Colonic mucosa (tissue), 4 donors: ENCODE measurements around the gene FXYD4. TPM values are rescaled to one million over a fixed set of nuclear protein-coding genes. Genes with fewer than 3 reads are reported as not detected.

ENCODE experiments used
- DNase-seq: peaks from one replicate; pipeline ENCODE4 v3.0.0-alpha.2; 2020
- H3K27ac ChIP-seq: fragments of 200-600 bp; one replicate; pipeline ENCODE4 v1.8.0; 2021
- H3K27me3 ChIP-seq: fragments of 200-600 bp; one replicate; pipeline ENCODE4 v1.8.0; 2021
- H3K36me3 ChIP-seq: fragments of 200-600 bp; one replicate; pipeline ENCODE4 v1.8.0; 2021
- H3K4me1 ChIP-seq: fragments of 200-600 bp; one replicate; pipeline ENCODE4 v1.8.0; 2021; ENCODE audit warnings: mild to moderate bottlenecking
- H3K4me3 ChIP-seq: fragments of 200-600 bp; one replicate; pipeline ENCODE4 v1.8.0; 2021
- H3K9ac ChIP-seq, 2 donors: one replicate each; pipeline ENCODE4 v1.7.0; 2013; ENCODE audit warnings: control low read depth in 2 of 2, low read depth in 2 of 2, low read length in 2 of 2
- H3K9me3 ChIP-seq: fragments of 200-600 bp; one replicate; pipeline ENCODE4 v1.8.0; 2021
- intact Hi-C: fragments of 100-400 bp; cut with DNase I; formaldehyde crosslinking; loops from one replicate; pipeline ENCODE4 v1.14.1; 2022
- total RNA-seq, 2 donors: library from RNA; stranded (reverse); fragmentation: NEBNext Ultra II Directional in 1 of 2; extraction: Animal tissue kit (Norgen Biotek cat#: 25700) in 1 of 2; gene quantifications; one replicate each; pipeline ENCODE4 v1.2.1, GENCODE V29; 2021
- TF ChIP-seq, protein P1 (sequence below): fragments of 200-600 bp; IDR thresholded peaks from one replicate; pipeline ENCODE4 v1.8.0; 2022; ENCODE audit warnings: antibody characterized with exemption, mild to moderate bottlenecking
- donor health status: healthy.
- donor health status: DM: no; HTN: no; CAD: no.
- donor health status: DM: no; HTN: no; CAD: no.

Gene FXYD4
- total RNA-seq, 2 donors from 2014 or later: 0.98 TPM; not detected in 1

DNA sequence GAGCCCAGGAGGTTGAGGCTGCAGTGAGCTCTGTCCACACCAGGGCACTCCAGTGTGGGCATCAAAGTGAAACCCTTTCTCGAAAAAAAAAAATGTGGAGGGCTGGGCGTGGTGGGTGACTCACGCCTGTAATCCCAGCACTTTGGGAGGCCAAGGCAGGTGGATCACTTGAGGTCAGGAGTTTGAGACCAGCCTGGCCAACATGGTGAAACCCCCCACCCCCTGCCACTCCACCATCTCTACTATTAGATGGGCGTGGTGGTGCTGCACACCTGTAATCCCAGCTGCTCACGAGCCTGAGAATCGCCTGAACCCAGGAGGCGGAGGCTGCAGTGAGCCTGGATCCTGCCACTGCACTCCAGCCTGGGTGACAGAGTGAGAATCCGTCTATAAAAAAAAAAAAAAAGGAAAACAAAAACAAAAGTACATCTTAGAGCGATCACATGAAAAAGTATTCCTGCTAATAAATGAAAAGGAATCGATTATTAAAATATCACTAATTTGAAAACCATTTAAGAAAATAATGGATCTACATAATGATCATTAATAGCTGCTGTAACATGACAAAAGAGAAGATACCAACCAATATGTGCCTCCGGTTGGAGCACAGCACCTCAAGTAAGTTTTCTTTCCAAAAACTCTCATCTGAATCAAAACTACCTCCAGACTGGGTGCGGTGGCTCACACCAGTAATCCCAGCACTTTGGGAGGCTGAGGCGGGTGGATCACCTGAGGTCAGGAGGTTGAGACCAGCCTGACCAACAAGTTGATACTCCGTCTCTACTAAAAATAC lies 32.7 kb downstream of the FXYD4 start:
- no peak for DNase-seq
- intact Hi-C loops: no loop called here
- TF ChIP-seq, protein P1, sequence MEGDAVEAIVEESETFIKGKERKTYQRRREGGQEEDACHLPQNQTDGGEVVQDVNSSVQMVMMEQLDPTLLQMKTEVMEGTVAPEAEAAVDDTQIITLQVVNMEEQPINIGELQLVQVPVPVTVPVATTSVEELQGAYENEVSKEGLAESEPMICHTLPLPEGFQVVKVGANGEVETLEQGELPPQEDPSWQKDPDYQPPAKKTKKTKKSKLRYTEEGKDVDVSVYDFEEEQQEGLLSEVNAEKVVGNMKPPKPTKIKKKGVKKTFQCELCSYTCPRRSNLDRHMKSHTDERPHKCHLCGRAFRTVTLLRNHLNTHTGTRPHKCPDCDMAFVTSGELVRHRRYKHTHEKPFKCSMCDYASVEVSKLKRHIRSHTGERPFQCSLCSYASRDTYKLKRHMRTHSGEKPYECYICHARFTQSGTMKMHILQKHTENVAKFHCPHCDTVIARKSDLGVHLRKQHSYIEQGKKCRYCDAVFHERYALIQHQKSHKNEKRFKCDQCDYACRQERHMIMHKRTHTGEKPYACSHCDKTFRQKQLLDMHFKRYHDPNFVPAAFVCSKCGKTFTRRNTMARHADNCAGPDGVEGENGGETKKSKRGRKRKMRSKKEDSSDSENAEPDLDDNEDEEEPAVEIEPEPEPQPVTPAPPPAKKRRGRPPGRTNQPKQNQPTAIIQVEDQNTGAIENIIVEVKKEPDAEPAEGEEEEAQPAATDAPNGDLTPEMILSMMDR: no peak
- Histone ChIP-seq H3K4me3 (no peak overlapping the region), H3K27me3 (no peaks in the 10 kb centered on the region), H3K9me3 (no peaks in the 10 kb centered on the region), H3K4me1 (peaks cover 25% of the 10 kb centered on the region), H3K36me3 (no peaks in the 10 kb centered on the region), H3K27ac (peak overlapping the region; percentile 47), H3K9ac (peak overlapping the region; percentile 4 to 17)

DNA sequence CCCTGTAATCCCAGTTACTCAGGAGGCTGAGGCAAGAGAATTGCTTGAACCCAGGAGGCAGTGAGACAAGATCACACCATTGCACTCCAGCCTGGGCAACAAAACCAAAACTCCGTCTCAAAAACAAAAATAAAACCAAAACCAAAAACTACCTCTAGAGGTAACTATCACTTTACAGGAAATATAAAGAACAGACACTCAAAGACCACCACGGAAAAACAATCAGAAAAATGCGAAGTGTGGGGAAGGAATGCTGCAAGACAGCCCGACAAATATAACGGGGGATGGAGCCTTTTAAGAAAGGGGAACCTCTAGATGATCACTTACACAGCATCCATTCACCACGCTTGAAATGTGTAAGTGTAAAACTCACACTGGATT lies 33.3 kb downstream of the FXYD4 start:
- H3K27ac ChIP-seq: peak overlapping the region; percentile 47
- H3K9ac ChIP-seq: peak overlapping the region in 1 of 2 donors; percentile 4
- H3K9me3 ChIP-seq: no peaks in the 10 kb centered on the region
- intact Hi-C loops: no loop called here
- peaks cover 22% of the 10 kb centered on the region for H3K4me1 ChIP-seq
- H3K27me3 ChIP-seq: no peaks in the 10 kb centered on the region
- TF ChIP-seq, protein P1: no peak
- no peak overlapping the region for H3K4me3 ChIP-seq
- DNase-seq: no peak
- H3K36me3 ChIP-seq: no peaks in the 10 kb centered on the region

DNA sequence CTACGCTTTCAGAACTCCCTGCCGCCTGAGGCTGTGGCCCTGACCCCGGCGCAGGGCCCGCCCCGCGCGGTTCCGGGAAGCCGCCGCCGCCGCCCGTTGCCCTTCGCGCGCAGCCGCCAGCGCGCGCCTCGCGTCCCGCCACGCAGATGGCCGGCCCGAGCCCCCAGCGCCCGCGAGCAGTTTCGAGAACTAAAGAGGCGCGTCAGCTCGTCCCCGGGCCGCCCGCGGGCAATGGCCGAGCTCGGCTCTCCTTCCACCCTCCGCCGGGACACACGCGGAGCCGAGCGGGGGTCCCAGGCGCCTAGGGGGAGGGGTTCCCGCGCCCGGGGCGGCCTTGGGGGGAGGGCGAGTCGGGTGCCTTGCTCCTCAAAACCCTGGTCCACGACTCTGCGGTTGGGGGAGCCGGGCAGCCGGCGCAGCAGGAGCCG lies 35.7 kb downstream of the FXYD4 start:
- Histone ChIP-seq H3K36me3 (no peaks in the 10 kb centered on the region), H3K4me3 (peak overlapping the region; percentile 56), H3K4me1 (peaks cover 22% of the 10 kb centered on the region), H3K27me3 (no peaks in the 10 kb centered on the region), H3K9ac (peak overlapping the region; percentile 97 to 98), H3K9me3 (no peaks in the 10 kb centered on the region), H3K27ac (peak overlapping the region; percentile 100)
- TF ChIP-seq, protein P1: no peak
- intact Hi-C loops: no loop called here
- peak; percentile 58 for DNase-seq

DNA sequence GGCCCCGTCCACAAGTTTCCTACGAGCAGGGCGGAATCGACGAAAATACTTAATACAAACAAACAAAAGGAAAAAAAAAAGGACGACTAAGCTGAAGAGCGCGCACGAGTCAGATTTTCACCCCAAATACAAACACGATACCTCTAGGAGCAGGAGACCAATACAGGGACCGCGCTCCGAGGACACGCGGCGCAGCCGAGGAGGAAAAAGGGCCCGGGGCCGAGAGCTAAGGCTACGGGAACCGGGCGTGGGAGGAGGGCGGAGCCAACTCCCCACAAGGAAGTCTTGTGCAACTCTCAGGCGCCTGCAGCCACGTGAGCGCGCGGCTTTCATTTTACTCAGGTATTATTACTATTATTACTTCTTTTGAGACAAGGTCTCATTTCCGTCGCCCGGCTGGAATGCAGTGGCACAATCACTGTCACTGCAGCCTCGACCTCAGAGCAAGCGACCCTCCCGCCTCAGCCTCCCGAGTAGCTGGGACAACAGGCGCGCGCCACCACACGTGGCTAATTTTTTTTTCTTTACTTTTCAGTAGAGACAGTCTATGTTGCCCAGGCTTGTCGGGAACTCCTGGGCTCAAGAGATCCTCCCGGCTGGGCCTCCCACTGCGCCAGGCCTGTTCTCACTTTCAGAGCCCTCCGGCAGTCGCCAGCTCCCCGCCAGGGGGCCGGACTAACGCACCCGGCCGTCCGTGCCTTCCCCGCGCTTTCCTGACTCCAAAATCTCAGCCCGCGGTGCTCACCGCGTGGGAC lies 36.3 kb downstream of the FXYD4 start:
- Histone ChIP-seq H3K4me1 (peaks cover 22% of the 10 kb centered on the region), H3K36me3 (no peaks in the 10 kb centered on the region), H3K4me3 (peak overlapping the region; percentile 56), H3K9me3 (no peaks in the 10 kb centered on the region), H3K27ac (peak overlapping the region; percentile 100), H3K27me3 (no peaks in the 10 kb centered on the region), H3K9ac (peak overlapping the region; percentile 97 to 98)
- intact Hi-C loops: no loop called here
- TF ChIP-seq, protein P1: peak; percentile 28
- DNase-seq: peak; percentile 94

DNA sequence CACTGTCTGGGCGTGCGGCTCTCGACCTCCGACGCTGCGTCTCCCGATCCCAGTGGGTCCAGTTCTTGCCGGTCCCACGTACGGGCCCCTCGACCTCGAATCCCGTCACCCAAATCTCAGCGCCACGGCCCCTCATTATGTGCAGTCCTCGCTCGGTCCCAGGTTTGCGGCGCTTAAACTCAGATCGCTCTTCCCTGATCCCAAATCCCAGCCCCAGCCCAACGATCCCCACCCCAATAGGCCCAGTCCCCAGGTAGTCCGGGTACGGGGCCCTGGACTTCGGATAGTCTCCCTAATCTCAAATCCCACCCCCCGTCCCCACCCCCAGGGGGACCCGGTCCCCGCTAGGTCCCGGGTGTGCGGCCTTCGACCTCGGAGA lies 36.9 kb downstream of the FXYD4 start:
- DNase-seq: no peak
- H3K4me3 ChIP-seq: peak overlapping the region; percentile 56
- H3K36me3 ChIP-seq: no peaks in the 10 kb centered on the region
- H3K9ac ChIP-seq: peak overlapping the region; percentile 97 to 98
- TF ChIP-seq, protein P1: no peak
- peaks cover 21% of the 10 kb centered on the region for H3K4me1 ChIP-seq
- intact Hi-C loops: no loop called here
- no peaks in the 10 kb centered on the region for H3K27me3 ChIP-seq
- H3K9me3 ChIP-seq: no peaks in the 10 kb centered on the region
- H3K27ac ChIP-seq: peak overlapping the region; percentile 100
